GM12892 (cell line): ENCODE results near the gene PLEKHA4.

Experiments used
- POLR2A ChIP-seq: IDR thresholded peaks from 2 replicates; pipeline ENCODE4 v1.6.1; 2011; ENCODE audit warnings: low read depth, low read length, control low read depth
- TAF1 ChIP-seq: IDR thresholded peaks from 2 replicates; pipeline ENCODE4 v1.6.1; 2011; ENCODE audit warnings: low read depth, mild to moderate bottlenecking, control low read depth, low read length, borderline replicate concordance

GRCh38 chr19:48804496-48804895 lies 63.9 kb downstream of the PLEKHA4 start:
- TF ChIP-seq POLR2A (no peak), TAF1 (no peak)
